ENCODE data around the gene HBD.
A peak's percentile ranks its signal among the peaks of the same experiment; 100 is the strongest.

The HBD gene

DNA sequence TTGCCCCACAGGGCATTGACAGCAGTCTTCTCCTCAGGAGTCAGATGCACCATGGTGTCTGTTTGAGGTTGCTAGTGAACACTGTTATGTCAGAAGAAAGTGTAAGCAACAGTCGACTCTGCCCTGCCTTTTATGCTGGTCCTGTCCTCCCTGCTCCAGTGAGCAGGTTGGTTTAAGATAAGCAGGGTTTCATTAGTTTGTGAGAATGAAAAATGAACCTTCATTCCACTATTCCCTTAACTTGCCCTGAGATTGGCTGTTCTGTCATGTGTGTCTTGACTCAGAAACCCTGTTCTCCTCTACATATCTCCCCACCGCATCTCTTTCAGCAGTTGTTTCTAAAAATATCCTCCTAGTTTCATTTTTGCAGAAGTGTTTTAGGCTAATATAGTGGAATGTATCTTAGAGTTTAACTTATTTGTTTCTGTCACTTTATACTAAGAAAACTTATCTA is at the start of gene HBD:
Gene HBD, minus strand, starts transcription at position 103 of the 454 bp plus-strand sequence. Its CDS starts 50 bp downstream, at position 53.
- ChIA-PET POLR2A (no interaction called here), CTCF (no interaction called here)
- TF ChIP-seq FOXK2 (IDR thresholded peaks at IDR 0.05): no peak
- no peak for TF ChIP-seq CTBP1 (IDR thresholded peaks at IDR 0.05; ENCODE audit: borderline replicate concordance)
- no peak for TF ChIP-seq FOXA1 (IDR thresholded peaks at IDR 0.05)
- DNase-seq (ENCODE audit: extremely low spot score): no peak

- DNase-seq (ENCODE audit: extremely low spot score): no peak
- POLR2A ChIA-PET: no interaction called here
- CTCF ChIA-PET: no interaction called here
- no peak for TF ChIP-seq FOXA1 (IDR thresholded peaks at IDR 0.05)
- TF ChIP-seq NFRKB (IDR thresholded peaks at IDR 0.05): no peak
- TF ChIP-seq FOXK2 (IDR thresholded peaks at IDR 0.05): no peak
- TF ChIP-seq ZNF384 (IDR thresholded peaks at IDR 0.05): no peak
These were observed 49.6 kb upstream of the HBD start for GRCh38 chr11:5283882-5284281.

- TF ChIP-seq SUZ12 (IDR thresholded peaks at IDR 0.05) (no peak), L3MBTL2 (conservative IDR thresholded peaks at IDR 0.05) (no peak), BHLHE40 (IDR thresholded peaks at IDR 0.05; ENCODE audit: borderline replicate concordance) (no peak), ZNF384 (IDR thresholded peaks at IDR 0.05) (no peak), TARDBP (IDR thresholded peaks at IDR 0.05) (no peak), LEF1 (IDR thresholded peaks at IDR 0.05; ENCODE audit: borderline replicate concordance) (no peak), CTBP1 (IDR thresholded peaks at IDR 0.05; ENCODE audit: borderline replicate concordance) (no peak), FOXM1 (IDR thresholded peaks at IDR 0.05; ENCODE audit: borderline replicate concordance) (no peak), SP1 (IDR thresholded peaks at IDR 0.05) (no peak), FOXA1 (IDR thresholded peaks at IDR 0.05) (no peak), FOXK2 (IDR thresholded peaks at IDR 0.05) (no peak), NFRKB (IDR thresholded peaks at IDR 0.05) (no peak), ARNT (IDR thresholded peaks at IDR 0.05) (no peak), PKNOX1 (IDR thresholded peaks at IDR 0.05) (no peak), ELF4 (IDR thresholded peaks at IDR 0.05) (no peak), HDGF (IDR thresholded peaks at IDR 0.05; ENCODE audit: borderline replicate concordance) (no peak)
- DNase-seq (ENCODE audit: extremely low spot score): no peak
- ChIA-PET POLR2A (no interaction called here), CTCF (no interaction called here)
These were observed 48.8 kb upstream of the HBD start for GRCh38 chr11:5283086-5283485.

DNA sequence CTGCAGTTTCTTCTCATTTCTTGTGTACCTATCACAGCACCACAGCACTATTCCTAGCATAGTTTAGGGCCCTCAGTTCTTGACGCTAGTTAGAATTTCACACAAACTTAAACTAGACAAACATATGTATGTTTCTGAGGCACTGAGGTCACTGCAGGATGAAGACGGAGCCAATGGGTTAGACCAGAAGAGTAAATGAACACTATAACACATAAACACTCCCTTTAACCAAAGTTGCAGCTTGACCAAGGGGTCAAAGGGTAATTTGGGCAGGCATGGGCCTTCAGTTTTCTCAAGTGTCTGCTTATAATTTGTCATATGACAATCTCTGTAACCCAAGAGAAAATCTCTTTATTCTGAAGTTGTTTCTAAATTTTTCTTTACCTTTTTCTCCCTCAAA is 48.3 kb upstream of the HBD start:
- CTCF ChIA-PET: no interaction called here
- POLR2A ChIA-PET: no interaction called here

GRCh38 chr11:5281596-5281995 is 47.3 kb upstream of the HBD start:
- no peak for DNase-seq (ENCODE audit: extremely low spot score)
- no peak for TF ChIP-seq ELF4 (IDR thresholded peaks at IDR 0.05)
- no peak for TF ChIP-seq SUZ12 (IDR thresholded peaks at IDR 0.05)
- TF ChIP-seq HDGF (IDR thresholded peaks at IDR 0.05; ENCODE audit: borderline replicate concordance): no peak
- TF ChIP-seq L3MBTL2 (conservative IDR thresholded peaks at IDR 0.05): no peak
- TF ChIP-seq PKNOX1 (IDR thresholded peaks at IDR 0.05): no peak
- no peak for TF ChIP-seq FOXM1 (IDR thresholded peaks at IDR 0.05; ENCODE audit: borderline replicate concordance)
- ChIA-PET CTCF (no interaction called here), POLR2A (no interaction called here)

More for the DNA sequence above, 48.3 kb upstream of the HBD start:
- DNase-seq (ENCODE audit: extremely low spot score): no peak
- TF ChIP-seq TARDBP (IDR thresholded peaks at IDR 0.05) (no peak), BHLHE40 (IDR thresholded peaks at IDR 0.05; ENCODE audit: borderline replicate concordance) (no peak), HDGF (IDR thresholded peaks at IDR 0.05; ENCODE audit: borderline replicate concordance) (no peak), FOXA1 (IDR thresholded peaks at IDR 0.05) (no peak), ARNT (IDR thresholded peaks at IDR 0.05) (no peak)

DNA sequence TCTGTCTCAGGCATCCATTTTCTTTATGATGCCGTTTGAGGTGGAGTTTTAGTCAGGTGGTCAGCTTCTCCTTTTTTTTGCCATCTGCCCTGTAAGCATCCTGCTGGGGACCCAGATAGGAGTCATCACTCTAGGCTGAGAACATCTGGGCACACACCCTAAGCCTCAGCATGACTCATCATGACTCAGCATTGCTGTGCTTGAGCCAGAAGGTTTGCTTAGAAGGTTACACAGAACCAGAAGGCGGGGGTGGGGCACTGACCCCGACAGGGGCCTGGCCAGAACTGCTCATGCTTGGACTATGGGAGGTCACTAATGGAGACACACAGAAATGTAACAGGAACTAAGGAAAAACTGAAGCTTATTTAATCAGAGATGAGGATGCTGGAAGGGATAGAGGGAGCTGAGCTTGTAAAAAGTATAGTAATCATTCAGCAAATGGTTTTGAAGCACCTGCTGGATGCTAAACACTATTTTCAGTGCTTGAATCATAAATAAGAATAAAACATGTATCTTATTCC is 46.4 kb upstream of the HBD start:
- peak; percentile 13 for DNase-seq (ENCODE audit: extremely low spot score)
- ChIA-PET CTCF (no interaction called here), POLR2A (no interaction called here)
- TF ChIP-seq TARDBP (IDR thresholded peaks at IDR 0.05) (no peak), SP1 (IDR thresholded peaks at IDR 0.05) (no peak), FOXK2 (IDR thresholded peaks at IDR 0.05) (no peak), ELF4 (IDR thresholded peaks at IDR 0.05) (no peak), LEF1 (IDR thresholded peaks at IDR 0.05; ENCODE audit: borderline replicate concordance) (no peak)

DNA sequence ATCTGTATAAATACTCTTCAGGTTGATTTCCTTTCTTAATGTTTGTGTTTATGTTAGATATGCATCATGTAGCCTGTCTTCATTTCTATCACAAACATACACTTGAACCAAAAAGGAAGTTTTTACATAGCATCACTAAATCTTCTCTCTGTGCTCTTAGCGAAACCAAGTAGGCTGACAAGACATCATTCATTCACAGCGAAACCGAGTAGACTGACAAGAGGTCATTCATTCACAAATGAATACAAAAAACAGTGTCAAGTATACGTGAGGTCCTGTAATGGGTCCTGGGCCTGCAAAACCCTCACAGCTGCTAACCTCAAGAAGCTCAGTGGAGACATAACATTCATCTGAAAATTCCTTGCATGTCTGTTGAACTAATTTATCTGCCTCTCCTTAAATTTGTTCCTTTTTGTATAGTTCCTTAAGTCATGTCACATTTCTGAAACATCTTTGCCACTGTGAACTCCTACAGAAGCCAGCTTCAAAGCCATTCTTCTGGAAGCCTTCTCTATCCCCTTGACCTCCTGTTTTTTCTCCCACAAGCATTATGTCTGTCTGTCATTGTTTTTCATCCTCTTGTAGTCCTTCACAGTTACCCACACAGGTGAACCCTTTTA is 45.3 kb upstream of the HBD start:
- ChIA-PET POLR2A (no interaction called here), CTCF (no interaction called here)
- no peak for TF ChIP-seq ARNT (IDR thresholded peaks at IDR 0.05)
- TF ChIP-seq SP1 (IDR thresholded peaks at IDR 0.05): no peak
- TF ChIP-seq NFRKB (IDR thresholded peaks at IDR 0.05): no peak
- no peak for TF ChIP-seq BHLHE40 (IDR thresholded peaks at IDR 0.05; ENCODE audit: borderline replicate concordance)
- no peak for TF ChIP-seq CTBP1 (IDR thresholded peaks at IDR 0.05; ENCODE audit: borderline replicate concordance)
- TF ChIP-seq FOXK2 (IDR thresholded peaks at IDR 0.05): no peak
- no peak for TF ChIP-seq FOXM1 (IDR thresholded peaks at IDR 0.05; ENCODE audit: borderline replicate concordance)
- no peak for TF ChIP-seq SUZ12 (IDR thresholded peaks at IDR 0.05)
- no peak for TF ChIP-seq ZNF384 (IDR thresholded peaks at IDR 0.05)
- TF ChIP-seq TARDBP (IDR thresholded peaks at IDR 0.05): no peak
- no peak for TF ChIP-seq PKNOX1 (IDR thresholded peaks at IDR 0.05)
- TF ChIP-seq FOXA1 (IDR thresholded peaks at IDR 0.05): no peak
- no peak for DNase-seq (ENCODE audit: extremely low spot score)
